Esophagus muscularis mucosa (tissue), 4 donors: ENCODE data around the gene NR2F1-AS1.

ENCODE experiments used
- EP300 ChIP-seq: sonication (generic); formaldehyde crosslinking; IDR thresholded peaks from one replicate; pipeline ENCODE4 v1.6.1; 2017; ENCODE audit warnings: antibody characterized with exemption
- POLR2A ChIP-seq: fragments of 450-650 bp; IDR thresholded peaks from one replicate; pipeline ENCODE4 v1.6.1; 2017; ENCODE audit warnings: antibody characterized with exemption, moderate library complexity, mild to moderate bottlenecking, low read depth
- POLR2AphosphoS5 ChIP-seq, 2 donors: sonication (generic); formaldehyde crosslinking; IDR thresholded peaks; one replicate each; pipeline ENCODE4 v1.6.1; 2017; ENCODE audit warnings: antibody characterized with exemption in 2 of 2
- TF ChIP-seq, protein P1 (sequence below), 3 experiments: fragments of 200-600 bp in 2 of 3; fragments of 450-650 bp in 1 of 3; sonication (generic) in 2 of 3; IDR thresholded peaks; one replicate each; pipeline ENCODE4 v1.5.1; 2017 to 2019; ENCODE audit warnings: antibody characterized with exemption in 3 of 3, mild to moderate bottlenecking in 2 of 3, moderate library complexity in 1 of 3

- TF ChIP-seq, protein P1, sequence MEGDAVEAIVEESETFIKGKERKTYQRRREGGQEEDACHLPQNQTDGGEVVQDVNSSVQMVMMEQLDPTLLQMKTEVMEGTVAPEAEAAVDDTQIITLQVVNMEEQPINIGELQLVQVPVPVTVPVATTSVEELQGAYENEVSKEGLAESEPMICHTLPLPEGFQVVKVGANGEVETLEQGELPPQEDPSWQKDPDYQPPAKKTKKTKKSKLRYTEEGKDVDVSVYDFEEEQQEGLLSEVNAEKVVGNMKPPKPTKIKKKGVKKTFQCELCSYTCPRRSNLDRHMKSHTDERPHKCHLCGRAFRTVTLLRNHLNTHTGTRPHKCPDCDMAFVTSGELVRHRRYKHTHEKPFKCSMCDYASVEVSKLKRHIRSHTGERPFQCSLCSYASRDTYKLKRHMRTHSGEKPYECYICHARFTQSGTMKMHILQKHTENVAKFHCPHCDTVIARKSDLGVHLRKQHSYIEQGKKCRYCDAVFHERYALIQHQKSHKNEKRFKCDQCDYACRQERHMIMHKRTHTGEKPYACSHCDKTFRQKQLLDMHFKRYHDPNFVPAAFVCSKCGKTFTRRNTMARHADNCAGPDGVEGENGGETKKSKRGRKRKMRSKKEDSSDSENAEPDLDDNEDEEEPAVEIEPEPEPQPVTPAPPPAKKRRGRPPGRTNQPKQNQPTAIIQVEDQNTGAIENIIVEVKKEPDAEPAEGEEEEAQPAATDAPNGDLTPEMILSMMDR (IDR thresholded peaks at IDR 0.05), result no peak
- TF ChIP-seq EP300 (no peak), POLR2AphosphoS5 (IDR thresholded peaks at IDR 0.05) (no peak), POLR2A (no peak)
Measured at GRCh38 chr5:93436083-93436482, 144.9 kb downstream of the NR2F1-AS1 start.
